Tibial nerve (tissue), 4 donors: Measurements from ENCODE around the gene GPC5. TPM values are rescaled to one million over a fixed set of nuclear protein-coding genes. Genes with fewer than 3 reads are reported as not detected.
A peak's percentile ranks its signal among the peaks of the same experiment; 100 is the strongest.

ENCODE experiments used
- DNase-seq, 2 donors: peaks; one replicate each; pipeline ENCODE4 v3.0.0-alpha.2; 2019; ENCODE audit warnings: low spot score in 2 of 2
- H3K27ac ChIP-seq, 4 donors: fragments of 200-600 bp; sonication (generic) in 3 of 4; one replicate each; pipeline ENCODE4 v1.5.1; 2017 to 2019; ENCODE audit warnings: mild to moderate bottlenecking in 1 of 4
- H3K27me3 ChIP-seq, 2 donors: fragments of 200-600 bp; sonication (generic) in 1 of 2; one replicate each; pipeline versions ENCODE4 v1.5.1 to v1.6.0; 2017 to 2019
- H3K36me3 ChIP-seq, 3 donors: fragments of 200-600 bp; sonication (generic); one replicate each; pipeline ENCODE4 v1.5.1; 2018 to 2019
- H3K4me1 ChIP-seq, 4 donors: fragments of 200-600 bp; sonication (generic) in 3 of 4; one replicate each; pipeline ENCODE4 v1.5.1; 2017 to 2019
- H3K4me3 ChIP-seq, 4 donors: fragments of 200-600 bp; sonication (generic) in 3 of 4; one replicate each; pipeline ENCODE4 v1.5.1; 2017 to 2019; ENCODE audit warnings: mild to moderate bottlenecking in 1 of 4, moderate library complexity in 1 of 4
- H3K9me3 ChIP-seq, 4 donors: fragments of 200-600 bp; sonication (generic) in 3 of 4; one replicate each; pipeline ENCODE4 v1.5.1; 2017 to 2019
- EP300 ChIP-seq, 2 donors: sonication (generic); formaldehyde crosslinking; IDR thresholded peaks; one replicate each; pipeline ENCODE4 v1.6.1; 2017; ENCODE audit warnings: antibody characterized with exemption in 2 of 2, mild to moderate bottlenecking in 1 of 2
- POLR2A ChIP-seq, 2 donors: fragments of 450-650 bp; IDR thresholded peaks; one replicate each; pipeline ENCODE4 v1.6.1; 2017; ENCODE audit warnings: antibody characterized with exemption in 2 of 2, mild to moderate bottlenecking in 2 of 2, moderate library complexity in 2 of 2
- WGBS, 2 donors: methylation state at CpG; one replicate each; pipeline ENCODE4 v1.1.5; 2018; 5-methylcytosine and 5-hydroxymethylcytosine counted together
- total RNA-seq, 4 donors: library from RNA; depleted of rRNA; stranded (reverse); fragments of >200 nt; gene quantifications; one replicate each; pipeline ENCODE4 v1.1.0, GENCODE V29; 2016
- TF ChIP-seq, protein P1 (sequence below), 5 experiments: fragments of 200-600 bp in 3 of 5; fragments of 450-650 bp in 2 of 5; sonication (generic) in 3 of 5; IDR thresholded peaks; one replicate each; pipeline ENCODE4 v1.5.1; 2016 to 2019; ENCODE audit warnings: antibody characterized with exemption in 5 of 5, mild to moderate bottlenecking in 3 of 5, moderate library complexity in 2 of 5

Gene GPC5
- total RNA-seq, 4 donors from 2014 or later, result 3.7 to 5.7 (median 4.2) TPM; not detected in 1

DNA sequence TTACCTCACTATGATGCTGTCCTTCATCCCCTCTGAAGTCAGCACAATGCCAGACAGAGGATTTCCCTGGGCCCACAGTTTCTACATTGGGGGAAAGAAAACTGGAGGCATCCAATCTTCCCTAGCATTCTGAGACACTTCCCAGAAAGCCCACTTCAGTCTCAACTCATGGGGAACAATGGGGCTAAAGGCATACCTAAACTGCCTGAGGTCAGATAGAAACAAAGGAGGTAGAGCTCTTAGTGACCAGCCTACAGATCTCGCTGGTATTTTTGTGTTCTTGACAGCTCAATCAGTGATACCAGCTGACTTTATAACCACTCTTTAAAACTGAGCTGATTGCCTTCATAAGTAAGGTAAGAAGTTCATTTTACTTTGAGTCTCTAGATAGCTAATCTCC lies 947.2 kb downstream of the GPC5 start:
- WGBS, 2 donors, result 80 to 83% methylated on average over 1 of the region's 1 CpG
- no peaks in the 10 kb centered on the region for H3K36me3 ChIP-seq
- H3K27ac ChIP-seq, result no peak overlapping the region
- H3K4me1 ChIP-seq, result no peaks in the 10 kb centered on the region
- no peak overlapping the region for H3K4me3 ChIP-seq
- H3K27me3 ChIP-seq, result no peaks in the 10 kb centered on the region
- no peak for DNase-seq
- TF ChIP-seq EP300 (IDR thresholded peaks at IDR 0.05) (no peak), POLR2A (IDR thresholded peaks at IDR 0.05) (no peak)
- TF ChIP-seq, protein P1, sequence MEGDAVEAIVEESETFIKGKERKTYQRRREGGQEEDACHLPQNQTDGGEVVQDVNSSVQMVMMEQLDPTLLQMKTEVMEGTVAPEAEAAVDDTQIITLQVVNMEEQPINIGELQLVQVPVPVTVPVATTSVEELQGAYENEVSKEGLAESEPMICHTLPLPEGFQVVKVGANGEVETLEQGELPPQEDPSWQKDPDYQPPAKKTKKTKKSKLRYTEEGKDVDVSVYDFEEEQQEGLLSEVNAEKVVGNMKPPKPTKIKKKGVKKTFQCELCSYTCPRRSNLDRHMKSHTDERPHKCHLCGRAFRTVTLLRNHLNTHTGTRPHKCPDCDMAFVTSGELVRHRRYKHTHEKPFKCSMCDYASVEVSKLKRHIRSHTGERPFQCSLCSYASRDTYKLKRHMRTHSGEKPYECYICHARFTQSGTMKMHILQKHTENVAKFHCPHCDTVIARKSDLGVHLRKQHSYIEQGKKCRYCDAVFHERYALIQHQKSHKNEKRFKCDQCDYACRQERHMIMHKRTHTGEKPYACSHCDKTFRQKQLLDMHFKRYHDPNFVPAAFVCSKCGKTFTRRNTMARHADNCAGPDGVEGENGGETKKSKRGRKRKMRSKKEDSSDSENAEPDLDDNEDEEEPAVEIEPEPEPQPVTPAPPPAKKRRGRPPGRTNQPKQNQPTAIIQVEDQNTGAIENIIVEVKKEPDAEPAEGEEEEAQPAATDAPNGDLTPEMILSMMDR (IDR thresholded peaks at IDR 0.05), result no peak
- peaks cover 0 to 4% (median 0%) of the 10 kb centered on the region in 4 donors for H3K9me3 ChIP-seq

DNA sequence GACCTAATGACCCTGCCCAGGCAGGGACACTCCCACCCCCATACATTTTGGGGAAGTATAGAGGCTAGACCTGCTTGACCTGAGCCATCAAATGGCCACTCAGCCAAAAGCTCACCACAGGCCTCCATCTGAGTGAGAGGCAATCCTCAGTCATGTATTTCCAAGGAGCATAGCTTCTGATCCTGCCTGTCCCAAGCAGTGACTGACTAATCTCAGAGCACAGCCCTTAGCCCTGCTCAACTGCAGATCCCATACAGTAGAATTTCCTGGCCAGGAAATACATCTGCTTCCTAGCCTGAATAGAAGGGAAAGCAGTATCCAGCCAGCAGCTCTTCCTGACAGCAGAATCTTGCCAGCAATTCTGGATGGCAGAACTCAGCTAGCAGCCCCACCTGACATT lies 947.6 kb downstream of the GPC5 start:
- Histone ChIP-seq H3K4me3 (no peak overlapping the region), H3K36me3 (no peaks in the 10 kb centered on the region), H3K27ac (no peak overlapping the region), H3K27me3 (no peaks in the 10 kb centered on the region), H3K9me3 (peaks cover 0 to 4% (median 0%) of the 10 kb centered on the region in 4 donors), H3K4me1 (no peaks in the 10 kb centered on the region)
- no peak for DNase-seq
- TF ChIP-seq, protein P1 (IDR thresholded peaks at IDR 0.05), result no peak
- TF ChIP-seq POLR2A (IDR thresholded peaks at IDR 0.05) (no peak), EP300 (IDR thresholded peaks at IDR 0.05) (no peak)

DNA sequence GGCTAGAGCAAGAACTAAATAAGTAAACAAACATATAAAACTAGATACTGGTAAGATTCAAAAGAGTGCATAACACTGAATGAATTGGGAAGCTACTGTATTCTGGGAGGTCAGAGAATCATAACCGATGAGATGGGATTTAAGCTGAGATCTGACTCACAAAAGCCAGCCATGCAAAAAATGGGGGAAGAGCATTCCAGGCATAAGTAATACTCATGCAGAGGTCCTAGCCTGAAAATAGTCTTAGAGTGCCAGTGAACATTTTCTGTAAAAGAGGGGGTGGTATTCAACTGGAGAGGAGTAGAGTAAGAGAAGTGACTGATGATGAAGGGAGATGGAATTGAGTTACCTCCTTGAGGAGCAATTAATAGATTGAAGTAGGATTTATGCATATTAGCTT lies 956.2 kb downstream of the GPC5 start:
- Histone ChIP-seq H3K4me1 (no peaks in the 10 kb centered on the region), H3K36me3 (no peaks in the 10 kb centered on the region), H3K4me3 (no peak overlapping the region), H3K27ac (no peak overlapping the region), H3K9me3 (peaks cover 0 to 10% (median 0%) of the 10 kb centered on the region in 4 donors), H3K27me3 (no peaks in the 10 kb centered on the region)
- TF ChIP-seq, protein P1 (IDR thresholded peaks at IDR 0.05), result no peak
- TF ChIP-seq POLR2A (IDR thresholded peaks at IDR 0.05) (no peak), EP300 (IDR thresholded peaks at IDR 0.05) (no peak)
- WGBS, 2 donors, result 59 to 69% methylated on average over 1 of the region's 1 CpG
- DNase-seq, result no peak

DNA sequence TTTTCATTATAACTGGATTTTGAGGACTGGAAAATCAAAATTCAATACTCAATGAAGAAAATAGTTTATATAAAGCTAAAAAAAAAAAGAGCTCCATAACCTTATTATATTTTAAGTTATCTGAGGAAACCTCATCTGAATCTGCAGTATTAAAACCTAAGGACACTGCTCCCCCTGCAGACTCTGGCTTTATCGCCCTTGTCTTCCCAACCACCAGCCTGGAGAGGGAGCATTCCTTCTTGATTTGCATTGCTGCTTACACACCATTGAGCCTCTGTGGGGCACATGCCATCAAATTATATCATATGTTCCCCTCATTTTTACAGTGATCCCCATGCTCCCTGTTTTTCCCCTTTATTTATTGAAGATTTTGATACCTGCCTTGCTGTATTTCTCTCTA lies 956.8 kb downstream of the GPC5 start:
- H3K27ac ChIP-seq, result no peak overlapping the region
- peaks cover 0 to 10% (median 0%) of the 10 kb centered on the region in 4 donors for H3K9me3 ChIP-seq
- no peaks in the 10 kb centered on the region for H3K36me3 ChIP-seq
- no peaks in the 10 kb centered on the region for H3K4me1 ChIP-seq
- WGBS, 2 donors, result 44 to 61% methylated on average over 1 of the region's 1 CpG
- no peak overlapping the region for H3K4me3 ChIP-seq
- peak in 1 of 2 donors; percentile 15 for DNase-seq
- no peak for TF ChIP-seq EP300 (IDR thresholded peaks at IDR 0.05)
- TF ChIP-seq, protein P1 (IDR thresholded peaks at IDR 0.05), result peak in 1 of 5 experiments; percentile 9
- H3K27me3 ChIP-seq, result no peaks in the 10 kb centered on the region

DNA sequence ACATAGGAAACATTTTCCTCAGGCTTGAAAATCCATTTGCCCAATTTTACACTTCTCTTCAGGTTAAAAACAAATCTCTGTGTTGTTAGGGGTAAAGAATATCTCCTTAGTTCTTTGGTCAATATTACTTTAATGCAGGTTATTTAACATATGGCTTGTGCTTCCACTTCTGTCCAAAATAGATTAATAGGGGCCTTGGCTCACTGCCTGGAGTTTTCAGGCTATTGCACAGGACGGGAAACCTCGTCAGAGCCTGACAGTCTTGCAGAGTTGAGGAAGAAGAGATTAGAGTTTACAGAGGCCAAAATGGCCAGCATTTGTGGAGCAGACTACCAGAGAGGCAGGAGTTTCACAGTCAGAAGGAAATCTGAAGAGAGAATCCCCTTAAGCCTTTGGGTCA lies 964.3 kb downstream of the GPC5 start:
- Histone ChIP-seq H3K27me3 (no peaks in the 10 kb centered on the region), H3K9me3 (peaks cover 0 to 21% (median 0%) of the 10 kb centered on the region in 4 donors), H3K4me1 (no peaks in the 10 kb centered on the region), H3K4me3 (no peak overlapping the region), H3K36me3 (no peaks in the 10 kb centered on the region), H3K27ac (no peak overlapping the region)
- TF ChIP-seq, protein P1 (IDR thresholded peaks at IDR 0.05), result no peak
- TF ChIP-seq POLR2A (IDR thresholded peaks at IDR 0.05) (no peak), EP300 (IDR thresholded peaks at IDR 0.05) (no peak)
- WGBS, 2 donors, result 41 to 44% methylated on average over 2 of the region's 2 CpGs
- DNase-seq, result no peak
